OCI-LY7 (cell line): ENCODE results near the gene GABRR2. TPM values are rescaled to one million over a fixed set of nuclear protein-coding genes. Genes with fewer than 3 reads are reported as not detected.

Experiments used
- BruUV-seq: library from RNA; stranded (reverse); fragments of 400-500 nt; replicated peaks from 2 replicates; lab custom pipeline; 2021; lab: Mats Ljungman, UMichigan
- CTCF ChIA-PET: fragments of 300-600 bp; sonication (Branson Sonifier 250); formaldehyde crosslinking; loops from one replicate; lab custom pipeline; 2022; ENCODE audit warnings: antibody characterized with exemption; ENCODE audit not compliant: unreplicated experiment; lab: Charles Lee
- POLR2A ChIA-PET: fragments of 300-600 bp; sonication (Branson Sonifier 250); formaldehyde crosslinking; loops from one replicate; lab custom pipeline; 2022; ENCODE audit warnings: antibody characterized with exemption; lab: Charles Lee
- DNase-seq: peaks from one replicate; pipeline ENCODE4 v3.0.0-alpha.2; 2015; ENCODE audit warnings: low spot score
- H2AFZ ChIP-seq: fragments of 200-600 bp; sonication (generic), shearing (Covaris generic); 2 replicates; pipeline ENCODE4 v1.6.1; 2014; ENCODE audit warnings: mild to moderate bottlenecking, antibody characterized with exemption, low read length, moderate library complexity
- H3K27ac ChIP-seq: fragments of 200-600 bp; sonication (generic); 2 replicates; pipeline ENCODE4 v1.5.1; 2014; ENCODE audit warnings: mixed run types, low read depth, mild to moderate bottlenecking, moderate library complexity, low read length, inconsistent platforms; ENCODE audit not compliant: poor library complexity, severe bottlenecking
- H3K36me3 ChIP-seq: fragments of 200-600 bp; sonication (generic); 2 replicates; pipeline ENCODE4 v1.6.1; 2014; ENCODE audit warnings: mild to moderate bottlenecking, antibody characterized with exemption, low read length, moderate library complexity, mixed read lengths; ENCODE audit not compliant: insufficient read depth
- H3K4me1 ChIP-seq: fragments of 200-600 bp; sonication (generic); 2 replicates; pipeline ENCODE4 v1.5.1; 2014; ENCODE audit warnings: mild to moderate bottlenecking, low read length; ENCODE audit not compliant: insufficient read depth, poor library complexity, severe bottlenecking
- H3K4me2 ChIP-seq: fragments of 200-600 bp; sonication (generic); 2 replicates; pipeline ENCODE4 v1.6.1; 2014; ENCODE audit warnings: mild to moderate bottlenecking, low read length
- H3K4me3 ChIP-seq: fragments of 200-600 bp; sonication (generic); 2 replicates; pipeline ENCODE4 v1.5.1; 2014; ENCODE audit warnings: mild to moderate bottlenecking, low read depth, low read length; ENCODE audit not compliant: poor library complexity, severe bottlenecking
- H3K79me2 ChIP-seq: fragments of 200-600 bp; sonication (generic); 2 replicates; pipeline ENCODE4 v1.6.1; 2016; ENCODE audit warnings: low read depth, mild to moderate bottlenecking, low read length, moderate library complexity, mixed read lengths; ENCODE audit not compliant: insufficient read depth
- H3K9me2 ChIP-seq: fragments of 200-600 bp; sonication (generic); 2 replicates; pipeline ENCODE4 v1.6.1; 2016; ENCODE audit warnings: mild to moderate bottlenecking, low read length, mixed read lengths; ENCODE audit not compliant: insufficient read depth
- H3K9me3 ChIP-seq: fragments of 200-600 bp; sonication (generic); 2 replicates; pipeline ENCODE4 v1.6.1; 2014; ENCODE audit warnings: mild to moderate bottlenecking, mixed run types, low read length, mixed read lengths
- H4K20me1 ChIP-seq: fragments of 200-600 bp; sonication (generic); 2 replicates; pipeline ENCODE4 v1.6.1; 2014; ENCODE audit warnings: mild to moderate bottlenecking, antibody characterized with exemption, low read length, moderate library complexity, mixed read lengths; ENCODE audit not compliant: insufficient read depth
- EZH2phosphoT487 ChIP-seq: fragments of 200-600 bp; sonication (generic); IDR thresholded peaks from 2 replicates; pipeline ENCODE4 v1.6.1; 2018; ENCODE audit warnings: low read depth, borderline replicate concordance, mild to moderate bottlenecking, mixed run types, antibody characterized with exemption, low read length, moderate library complexity, mixed read lengths
- intact Hi-C: fragments of 100-400 bp; cut with micrococcal nuclease; formaldehyde crosslinking; loops from one replicate; pipeline ENCODE4 v1.10.0; 2022; ENCODE audit not compliant: unreplicated experiment
- total RNA-seq, 2 experiments: library from RNA; depleted of rRNA in 1 of 2; stranded (reverse); fragments of >200 nt in 1 of 2; shearing (Covaris generic) in 1 of 2; gene quantifications; 2 replicates each; pipeline ENCODE4 v1.2.3, GENCODE V29; 2014 to 2022
- TF ChIP-seq, protein P1 (sequence below): fragments of 200-600 bp; sonication (generic); conservative IDR thresholded peaks from 2 replicates; pipeline ENCODE4 v1.5.1; 2014; ENCODE audit warnings: mild to moderate bottlenecking, antibody characterized with exemption, low read length, moderate library complexity, mixed read lengths

GABRR2 gene
- total RNA-seq, 2 experiments from 2014 or later, result 5.2 to 7.0 TPM

DNA sequence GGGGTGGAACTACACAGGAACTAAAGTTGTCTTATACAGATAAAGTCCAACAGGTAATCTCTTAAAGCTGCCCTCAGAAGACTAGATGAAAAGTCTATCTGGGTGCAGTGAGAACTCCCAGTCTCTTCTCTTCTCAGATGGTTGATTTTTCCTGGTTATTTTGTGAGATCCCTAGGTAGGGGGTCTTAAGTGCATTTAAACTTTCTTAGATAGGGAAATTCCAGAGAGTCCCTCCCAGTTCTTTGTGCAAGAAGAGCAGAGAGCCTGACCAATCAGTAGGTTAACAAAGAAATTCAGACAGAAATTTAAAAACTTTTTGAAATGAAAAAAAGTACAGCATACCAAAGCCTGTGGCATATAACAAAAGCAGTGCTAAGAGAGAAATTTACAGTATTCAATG is 2.0 kb upstream of the GABRR2 start:
- intact Hi-C loops, result no loop called here
- Histone ChIP-seq H2AFZ (no peak overlapping the region), H3K36me3 (peaks cover 81% of the 10 kb centered on the region), H3K4me1 (peaks cover 24% of the 10 kb centered on the region), H4K20me1 (no peaks in the 10 kb centered on the region), H3K4me3 (no peak overlapping the region), H3K4me2 (no peak overlapping the region), H3K9me2 (no peaks in the 10 kb centered on the region), H3K79me2 (peaks cover 16% of the 10 kb centered on the region; the same call in 1 of the 2 replicates), H3K27ac (no peak overlapping the region), H3K9me3 (0 out of 2 replicates have a peak, but pooled peaks cover 6% of the 10 kb centered on the region)
- TF ChIP-seq EZH2phosphoT487, result no peak
- TF ChIP-seq, protein P1, sequence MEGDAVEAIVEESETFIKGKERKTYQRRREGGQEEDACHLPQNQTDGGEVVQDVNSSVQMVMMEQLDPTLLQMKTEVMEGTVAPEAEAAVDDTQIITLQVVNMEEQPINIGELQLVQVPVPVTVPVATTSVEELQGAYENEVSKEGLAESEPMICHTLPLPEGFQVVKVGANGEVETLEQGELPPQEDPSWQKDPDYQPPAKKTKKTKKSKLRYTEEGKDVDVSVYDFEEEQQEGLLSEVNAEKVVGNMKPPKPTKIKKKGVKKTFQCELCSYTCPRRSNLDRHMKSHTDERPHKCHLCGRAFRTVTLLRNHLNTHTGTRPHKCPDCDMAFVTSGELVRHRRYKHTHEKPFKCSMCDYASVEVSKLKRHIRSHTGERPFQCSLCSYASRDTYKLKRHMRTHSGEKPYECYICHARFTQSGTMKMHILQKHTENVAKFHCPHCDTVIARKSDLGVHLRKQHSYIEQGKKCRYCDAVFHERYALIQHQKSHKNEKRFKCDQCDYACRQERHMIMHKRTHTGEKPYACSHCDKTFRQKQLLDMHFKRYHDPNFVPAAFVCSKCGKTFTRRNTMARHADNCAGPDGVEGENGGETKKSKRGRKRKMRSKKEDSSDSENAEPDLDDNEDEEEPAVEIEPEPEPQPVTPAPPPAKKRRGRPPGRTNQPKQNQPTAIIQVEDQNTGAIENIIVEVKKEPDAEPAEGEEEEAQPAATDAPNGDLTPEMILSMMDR, result no peak
- BruUV-seq, result no TSS peak
- CTCF ChIA-PET, result no interaction called here
- DNase-seq, result no peak
- POLR2A ChIA-PET, result interaction anchor here (0.8 to 1.6 kb wide), 4 partner anchors 12 to 44 kb away, joined by 3 to 5 read pairs (median 3); no protein-coding TSS in a partner anchor

DNA sequence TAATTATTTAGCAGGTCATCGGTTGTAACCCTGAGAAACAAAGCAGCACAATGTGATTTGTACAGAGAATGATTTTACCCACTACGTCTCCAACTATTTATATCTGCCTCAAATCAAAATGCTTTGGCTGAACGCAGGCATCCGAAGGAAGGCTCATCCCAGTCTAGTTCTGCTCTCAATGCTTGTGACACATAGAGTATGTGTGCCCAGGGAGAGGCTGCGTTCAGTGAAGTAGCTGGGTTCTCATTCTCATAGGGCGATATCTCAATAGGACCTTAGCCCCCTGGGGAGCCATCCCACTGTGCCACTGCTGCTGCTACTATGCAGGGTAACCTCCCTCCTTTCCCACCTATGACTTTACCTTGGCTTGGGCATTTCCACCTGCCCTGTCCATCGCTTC is 407 bp downstream of the GABRR2 start:
- Histone ChIP-seq H3K79me2 (peaks cover 15% of the 10 kb centered on the region; the same call in 1 of the 2 replicates), H3K4me2 (no peak overlapping the region), H3K4me3 (no peak overlapping the region), H3K9me2 (no peaks in the 10 kb centered on the region), H3K36me3 (peaks cover 58% of the 10 kb centered on the region), H3K9me3 (no peaks in the 10 kb centered on the region), H2AFZ (no peak overlapping the region), H3K4me1 (peaks cover 30% of the 10 kb centered on the region), H4K20me1 (no peaks in the 10 kb centered on the region), H3K27ac (no peak overlapping the region)
- intact Hi-C loops, result loop anchor here (5.0 kb wide), 1 partner anchor 53 kb away; no protein-coding TSS in a partner anchor
- BruUV-seq, result no TSS peak
- DNase-seq, result no peak
- TF ChIP-seq, protein P1, result no peak
- no peak for TF ChIP-seq EZH2phosphoT487
- ChIA-PET CTCF (no interaction called here), POLR2A (interaction anchor here (0.6 kb wide), 1 partner anchor 56 kb away, joined by 3 read pairs; no protein-coding TSS in a partner anchor)

DNA sequence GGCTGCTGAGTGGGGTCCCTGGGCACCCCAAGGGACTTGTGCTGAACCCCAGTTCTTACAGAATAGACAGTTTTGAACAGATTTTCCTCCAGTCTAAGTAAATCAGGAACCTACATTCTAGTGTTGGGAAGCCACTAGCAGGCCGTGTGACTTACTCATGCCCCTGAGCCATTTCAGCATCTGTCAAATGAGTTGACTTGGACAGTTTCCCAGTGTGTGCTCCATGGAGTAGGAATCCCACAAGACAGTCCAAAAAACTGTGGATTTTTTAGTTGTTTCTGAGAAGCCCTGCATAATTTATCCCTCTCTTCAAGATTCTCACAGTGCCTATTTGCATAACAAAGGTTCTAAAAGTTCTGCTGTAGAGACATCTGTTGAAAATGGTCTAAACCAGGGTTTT is 2.1 kb downstream of the GABRR2 start:
- no peak overlapping the region for H3K4me3 ChIP-seq
- no peak overlapping the region for H2AFZ ChIP-seq
- ChIA-PET POLR2A (interaction anchor here (0.6 kb wide), 1 partner anchor 7 kb away, joined by 3 read pairs; no protein-coding TSS in a partner anchor), CTCF (interaction anchor here (1.2 kb wide), 1 partner anchor 34 kb away, joined by 3 read pairs; no protein-coding TSS in a partner anchor)
- peaks cover 24% of the 10 kb centered on the region for H3K4me1 ChIP-seq
- H3K79me2 ChIP-seq, result no peaks in the 10 kb centered on the region; the same call in 1 of the 2 replicates
- no peak for DNase-seq
- no TSS peak for BruUV-seq
- H3K4me2 ChIP-seq, result no peak overlapping the region
- H3K36me3 ChIP-seq, result peaks cover 41% of the 10 kb centered on the region
- H3K9me2 ChIP-seq, result no peaks in the 10 kb centered on the region
- TF ChIP-seq, protein P1, result no peak
- no peak for TF ChIP-seq EZH2phosphoT487
- H4K20me1 ChIP-seq, result no peaks in the 10 kb centered on the region
- intact Hi-C loops, result loop anchor here (5.0 kb wide), 1 partner anchor 54 kb away; no protein-coding TSS in a partner anchor
- H3K9me3 ChIP-seq, result no peaks in the 10 kb centered on the region
- H3K27ac ChIP-seq, result peak overlapping the region; percentile 35
